Calu3 (cell line): Measurements from ENCODE around the gene TRNP1. TPM values are rescaled to one million over a fixed set of nuclear protein-coding genes. Genes with fewer than 3 reads are reported as not detected.
A peak's percentile ranks its signal among the peaks of the same experiment; 100 is the strongest.

Source experiments
- BruUV-seq: library from RNA; stranded (reverse); fragments of 400-500 nt; replicated peaks from 2 replicates; lab custom pipeline; 2021; lab: Mats Ljungman, UMichigan
- CTCF ChIA-PET: fragments of 300-600 bp; sonication (Branson Sonifier 250); formaldehyde crosslinking; loops from one replicate; lab custom pipeline; 2022; ENCODE audit warnings: antibody characterized with exemption; lab: Charles Lee
- DNase-seq: peaks from one replicate; pipeline ENCODE4 v3.0.0; 2022
- H3K27ac Mint-ChIP-seq: one replicate; pipeline ENCODE4 v1.8.0; 2022; ENCODE audit warnings: mixed read lengths; ENCODE audit not compliant: unreplicated experiment
- H3K27me3 Mint-ChIP-seq: one replicate; pipeline ENCODE4 v1.8.0; 2022; ENCODE audit warnings: mixed read lengths; ENCODE audit not compliant: unreplicated experiment
- H3K36me3 Mint-ChIP-seq: one replicate; pipeline ENCODE4 v1.8.0; 2022; ENCODE audit warnings: mild to moderate bottlenecking, moderate library complexity, mixed read lengths; ENCODE audit not compliant: insufficient read depth, unreplicated experiment
- H3K4me1 Mint-ChIP-seq: one replicate; pipeline ENCODE4 v1.8.0; 2022; ENCODE audit warnings: mild to moderate bottlenecking, low read depth, mixed read lengths; ENCODE audit not compliant: unreplicated experiment
- H3K4me3 Mint-ChIP-seq: one replicate; pipeline ENCODE4 v1.8.0; 2022; ENCODE audit warnings: mild to moderate bottlenecking, low read depth, moderate library complexity, mixed read lengths; ENCODE audit not compliant: unreplicated experiment
- H3K9me3 Mint-ChIP-seq: one replicate; pipeline ENCODE4 v1.8.0; 2022; ENCODE audit warnings: low read depth, mixed read lengths; ENCODE audit not compliant: unreplicated experiment
- intact Hi-C: fragments of 100-400 bp; cut with micrococcal nuclease; formaldehyde crosslinking; loops from one replicate; pipeline ENCODE4 v1.10.0; 2022; ENCODE audit not compliant: unreplicated experiment
- total RNA-seq: library from RNA; stranded (reverse); gene quantifications from 2 replicates; pipeline ENCODE4 v1.2.3, GENCODE V29; 2022
- TF ChIP-seq, protein P1 (sequence below): fragments of 200-600 bp; IDR thresholded peaks from one replicate; pipeline ENCODE4 v1.8.0; 2022; ENCODE audit warnings: antibody characterized with exemption; ENCODE audit not compliant: unreplicated experiment

The TRNP1 gene
- total RNA-seq, 1 experiment from 2014 or later = 195 TPM

DNA sequence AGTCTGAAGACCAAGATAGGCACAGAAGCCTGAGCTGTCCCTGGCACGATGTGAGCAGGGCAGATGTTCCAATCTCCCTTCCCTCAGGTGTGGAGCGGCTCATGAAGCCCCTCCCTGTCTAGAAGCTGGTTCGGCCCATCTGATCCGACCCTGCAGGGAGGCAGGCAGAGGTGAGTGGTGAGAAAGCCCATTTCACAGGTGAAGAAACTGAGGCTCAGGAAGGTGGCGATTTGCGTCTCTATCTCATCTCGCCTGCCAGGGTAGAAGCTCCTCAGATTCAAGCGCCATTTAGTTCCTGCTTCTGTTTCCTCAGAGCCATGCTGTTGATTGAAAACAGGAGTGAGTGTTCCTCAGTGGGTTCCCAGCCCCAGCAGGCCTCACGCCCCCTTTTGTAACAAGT, 36.0 kb downstream of the TRNP1 start:
- TF ChIP-seq, protein P1, sequence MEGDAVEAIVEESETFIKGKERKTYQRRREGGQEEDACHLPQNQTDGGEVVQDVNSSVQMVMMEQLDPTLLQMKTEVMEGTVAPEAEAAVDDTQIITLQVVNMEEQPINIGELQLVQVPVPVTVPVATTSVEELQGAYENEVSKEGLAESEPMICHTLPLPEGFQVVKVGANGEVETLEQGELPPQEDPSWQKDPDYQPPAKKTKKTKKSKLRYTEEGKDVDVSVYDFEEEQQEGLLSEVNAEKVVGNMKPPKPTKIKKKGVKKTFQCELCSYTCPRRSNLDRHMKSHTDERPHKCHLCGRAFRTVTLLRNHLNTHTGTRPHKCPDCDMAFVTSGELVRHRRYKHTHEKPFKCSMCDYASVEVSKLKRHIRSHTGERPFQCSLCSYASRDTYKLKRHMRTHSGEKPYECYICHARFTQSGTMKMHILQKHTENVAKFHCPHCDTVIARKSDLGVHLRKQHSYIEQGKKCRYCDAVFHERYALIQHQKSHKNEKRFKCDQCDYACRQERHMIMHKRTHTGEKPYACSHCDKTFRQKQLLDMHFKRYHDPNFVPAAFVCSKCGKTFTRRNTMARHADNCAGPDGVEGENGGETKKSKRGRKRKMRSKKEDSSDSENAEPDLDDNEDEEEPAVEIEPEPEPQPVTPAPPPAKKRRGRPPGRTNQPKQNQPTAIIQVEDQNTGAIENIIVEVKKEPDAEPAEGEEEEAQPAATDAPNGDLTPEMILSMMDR = no peak
- Mint-ChIP-seq H3K4me1 (no peaks in the 10 kb centered on the region), H3K9me3 (no peaks in the 10 kb centered on the region), H3K27ac (no peak overlapping the region), H3K36me3 (no peaks in the 10 kb centered on the region), H3K27me3 (no peaks in the 10 kb centered on the region), H3K4me3 (no peak overlapping the region)
- intact Hi-C loops = no loop called here
- DNase-seq = no peak
- no TSS peak for BruUV-seq
- CTCF ChIA-PET = interaction anchor here (0.5 kb wide), 1 partner anchor 16 kb away, joined by 3 read pairs; no protein-coding TSS in a partner anchor

DNA sequence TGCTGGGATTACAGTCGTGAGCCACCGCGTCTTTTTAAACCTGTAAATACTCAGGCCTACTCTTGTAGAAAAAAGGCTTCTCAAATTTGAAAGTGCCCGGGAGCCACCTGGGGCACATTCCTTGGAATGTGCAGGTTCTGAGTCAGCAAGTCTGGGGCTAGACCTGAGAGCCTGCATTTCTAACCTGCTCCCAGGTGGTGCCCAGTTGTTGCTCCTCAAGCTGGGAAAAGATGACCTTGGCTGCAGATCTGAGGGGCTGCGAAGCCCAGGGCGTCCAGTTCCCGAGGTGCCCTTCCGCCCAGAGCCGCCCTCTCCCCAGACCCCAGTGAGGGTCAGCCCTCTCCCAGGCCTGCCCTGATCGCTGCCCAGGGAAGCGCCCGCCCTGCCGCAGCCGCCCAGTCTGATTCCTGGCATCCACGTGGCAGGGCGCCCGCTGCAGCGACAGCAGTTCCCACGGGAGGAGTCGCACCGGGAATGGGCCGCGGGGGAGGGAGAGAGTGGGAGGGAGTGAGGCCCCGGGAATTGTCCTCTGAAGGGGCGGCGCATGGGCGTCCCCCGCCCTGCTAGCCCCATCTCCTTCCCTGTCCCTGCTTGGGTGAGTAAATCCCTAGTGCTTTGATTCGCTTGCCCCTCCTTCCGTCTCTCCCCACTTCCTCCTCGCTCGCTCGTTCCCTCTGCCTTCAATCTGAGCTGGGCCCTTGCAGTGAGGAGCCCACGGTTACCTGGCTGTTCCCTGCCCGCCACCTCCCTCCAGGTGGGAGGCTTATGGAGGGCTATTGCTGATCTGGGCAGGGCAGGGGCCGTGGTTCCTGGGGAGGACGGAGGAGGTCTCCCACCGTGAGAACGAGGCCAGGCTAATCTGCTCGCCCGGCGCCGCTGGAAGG, 38.0 kb downstream of the TRNP1 start:
- no TSS peak for BruUV-seq
- TF ChIP-seq, protein P1 = no peak
- peak overlapping the region; percentile 42 for H3K27ac Mint-ChIP-seq
- CTCF ChIA-PET = interaction anchor here (0.7 kb wide), 3 partner anchors 15 to 775 kb away, joined by 3 to 4 read pairs (median 3); no protein-coding TSS in a partner anchor
- H3K9me3 Mint-ChIP-seq = no peaks in the 10 kb centered on the region
- peak; percentile 14 for DNase-seq
- no peaks in the 10 kb centered on the region for H3K36me3 Mint-ChIP-seq
- no peaks in the 10 kb centered on the region for H3K4me1 Mint-ChIP-seq
- H3K4me3 Mint-ChIP-seq = peak overlapping the region; percentile 24
- no peaks in the 10 kb centered on the region for H3K27me3 Mint-ChIP-seq
- intact Hi-C loops = no loop called here

DNA sequence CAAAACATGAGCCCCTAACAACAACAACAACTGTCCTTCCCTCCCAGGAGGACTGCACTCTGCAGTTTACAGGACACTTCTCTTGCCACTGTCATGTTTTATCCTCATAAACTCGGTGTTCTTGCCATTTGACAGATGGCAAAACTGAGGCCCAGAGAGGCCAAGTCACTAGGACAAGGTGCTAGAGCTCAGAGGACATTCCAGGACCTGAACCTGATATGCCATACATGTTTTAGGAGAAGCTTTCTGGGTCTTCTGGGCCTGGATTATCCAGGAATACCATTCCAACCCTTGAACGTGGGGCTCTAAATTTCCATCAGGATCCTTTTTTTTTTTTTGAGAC, 38.6 kb downstream of the TRNP1 start:
- H3K27ac Mint-ChIP-seq = peak overlapping the region; percentile 42
- DNase-seq = no peak
- H3K9me3 Mint-ChIP-seq = no peaks in the 10 kb centered on the region
- TF ChIP-seq, protein P1 = no peak
- CTCF ChIA-PET = interaction anchor here (0.7 kb wide), 2 partner anchors 233 to 774 kb away, joined by 3 to 4 read pairs; no protein-coding TSS in a partner anchor
- intact Hi-C loops = no loop called here
- no peaks in the 10 kb centered on the region for H3K27me3 Mint-ChIP-seq
- H3K4me1 Mint-ChIP-seq = no peaks in the 10 kb centered on the region
- peak overlapping the region; percentile 24 for H3K4me3 Mint-ChIP-seq
- no peaks in the 10 kb centered on the region for H3K36me3 Mint-ChIP-seq
- BruUV-seq = no TSS peak

DNA sequence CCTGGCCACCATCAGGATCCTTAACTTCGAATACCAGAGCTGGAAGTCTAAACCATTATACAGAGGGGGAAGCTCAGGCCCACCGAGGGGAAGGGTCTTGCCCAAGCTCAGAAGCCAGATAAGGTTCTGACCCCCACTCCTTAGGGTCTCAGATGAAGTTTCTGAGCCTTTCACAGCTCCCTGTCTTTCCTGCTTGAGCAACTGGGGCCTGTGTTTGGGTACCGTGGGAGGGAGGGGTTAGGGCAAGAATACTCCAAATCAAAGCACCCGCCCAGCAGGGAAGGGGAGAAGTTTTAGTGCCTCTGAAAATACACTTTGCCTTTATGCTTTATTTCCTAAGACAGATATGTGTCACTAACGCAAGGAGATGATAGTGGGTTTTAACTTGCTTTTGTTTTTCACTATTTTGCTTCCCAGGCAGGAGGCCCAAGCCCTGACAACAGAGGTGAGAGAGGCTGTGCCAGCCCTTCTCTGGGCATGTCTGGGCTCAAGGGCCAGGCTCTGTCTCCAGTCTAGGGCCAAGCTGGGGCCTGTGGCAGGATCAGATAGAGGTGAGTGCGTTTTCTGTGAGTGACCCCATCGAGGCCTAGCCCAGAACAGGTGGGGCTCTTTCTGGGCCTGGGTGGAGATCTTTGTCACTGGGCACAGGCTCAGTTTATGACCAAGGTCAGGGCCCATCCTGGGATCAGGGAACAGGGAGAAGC, 39.7 kb downstream of the TRNP1 start:
- DNase-seq = no peak
- TF ChIP-seq, protein P1 = no peak
- H3K27ac Mint-ChIP-seq = no peak overlapping the region

More for the DNA sequence above, 39.7 kb downstream of the TRNP1 start:
- H3K36me3 Mint-ChIP-seq = no peaks in the 10 kb centered on the region
- H3K4me3 Mint-ChIP-seq = no peak overlapping the region
- intact Hi-C loops = no loop called here
- no peaks in the 10 kb centered on the region for H3K9me3 Mint-ChIP-seq
- no peaks in the 10 kb centered on the region for H3K27me3 Mint-ChIP-seq
- no peaks in the 10 kb centered on the region for H3K4me1 Mint-ChIP-seq
- CTCF ChIA-PET = interaction anchor here (0.6 to 0.9 kb wide), 3 partner anchors 13 to 524 kb away, joined by 4 to 7 read pairs (median 5); no protein-coding TSS in a partner anchor
- BruUV-seq = no TSS peak
